Measurements from ENCODE around the gene KLK13.

The KLK13 gene

GRCh38 chr19:51081476-51081875 lies 16.6 kb upstream of the KLK13 start:
- H3K27me3 ChIP-seq (replicated peaks; ENCODE audit: control insufficient read depth, insufficient read depth, low read length, poor library complexity, severe bottlenecking) = no peaks in the 10 kb centered on the region
- no peak for DNase-seq
- H3K9me3 ChIP-seq (ENCODE audit: control insufficient read depth, low read length) = no peaks in the 10 kb centered on the region
- no peaks in the 10 kb centered on the region for H3K4me1 ChIP-seq (ENCODE audit: control insufficient read depth, insufficient read depth, low read length, poor library complexity, severe bottlenecking)
- H3K27ac ChIP-seq (ENCODE audit: insufficient read depth, low read length, poor library complexity, severe bottlenecking) = no peak overlapping the region
- H3K4me3 ChIP-seq (ENCODE audit: insufficient read depth, low read depth, low read length, poor library complexity, severe bottlenecking) = no peak overlapping the region
- no peaks in the 10 kb centered on the region for H3K36me3 ChIP-seq (ENCODE audit: control insufficient read depth, insufficient read depth, low read length)

GRCh38 chr19:51079481-51080110 lies 14.7 kb upstream of the KLK13 start:
- Histone ChIP-seq H3K27ac (ENCODE audit: insufficient read depth, low read length, poor library complexity, severe bottlenecking) (no peak overlapping the region), H3K27me3 (replicated peaks; ENCODE audit: control insufficient read depth, insufficient read depth, low read length, poor library complexity, severe bottlenecking) (no peaks in the 10 kb centered on the region)
- no peak for DNase-seq

GRCh38 chr19:51078731-51079130 lies 13.8 kb upstream of the KLK13 start:
- no peak overlapping the region for H3K27ac ChIP-seq (ENCODE audit: insufficient read depth, low read length, poor library complexity, severe bottlenecking)
- H3K9me3 ChIP-seq (ENCODE audit: control insufficient read depth, low read length) = no peaks in the 10 kb centered on the region
- no peaks in the 10 kb centered on the region for H3K4me1 ChIP-seq (ENCODE audit: control insufficient read depth, insufficient read depth, low read length, poor library complexity, severe bottlenecking)
- no peaks in the 10 kb centered on the region for H3K27me3 ChIP-seq (replicated peaks; ENCODE audit: control insufficient read depth, insufficient read depth, low read length, poor library complexity, severe bottlenecking)
- DNase-seq = no peak
- H3K4me3 ChIP-seq (ENCODE audit: insufficient read depth, low read depth, low read length, poor library complexity, severe bottlenecking) = no peak overlapping the region
- no peaks in the 10 kb centered on the region for H3K36me3 ChIP-seq (ENCODE audit: control insufficient read depth, insufficient read depth, low read length)

More at GRCh38 chr19:51079481-51080110, 14.7 kb upstream of the KLK13 start:
- Histone ChIP-seq H3K4me1 (ENCODE audit: control insufficient read depth, insufficient read depth, low read length, poor library complexity, severe bottlenecking) (no peaks in the 10 kb centered on the region), H3K9me3 (ENCODE audit: control insufficient read depth, low read length) (no peaks in the 10 kb centered on the region), H3K4me3 (ENCODE audit: insufficient read depth, low read depth, low read length, poor library complexity, severe bottlenecking) (no peak overlapping the region), H3K36me3 (ENCODE audit: control insufficient read depth, insufficient read depth, low read length) (no peaks in the 10 kb centered on the region)

- DNase-seq = no peak
- Histone ChIP-seq H3K9me3 (ENCODE audit: control insufficient read depth, low read length) (no peaks in the 10 kb centered on the region), H3K4me1 (ENCODE audit: control insufficient read depth, insufficient read depth, low read length, poor library complexity, severe bottlenecking) (no peaks in the 10 kb centered on the region), H3K36me3 (ENCODE audit: control insufficient read depth, insufficient read depth, low read length) (no peaks in the 10 kb centered on the region), H3K4me3 (ENCODE audit: insufficient read depth, low read depth, low read length, poor library complexity, severe bottlenecking) (no peak overlapping the region), H3K27me3 (replicated peaks; ENCODE audit: control insufficient read depth, insufficient read depth, low read length, poor library complexity, severe bottlenecking) (no peaks in the 10 kb centered on the region), H3K27ac (ENCODE audit: insufficient read depth, low read length, poor library complexity, severe bottlenecking) (no peak overlapping the region)
Observed at GRCh38 chr19:51078104-51078503, 13.2 kb upstream of the KLK13 start.

GRCh38 chr19:51076631-51077213 lies 11.8 kb upstream of the KLK13 start:
- H3K27ac ChIP-seq (ENCODE audit: insufficient read depth, low read length, poor library complexity, severe bottlenecking) = no peak overlapping the region
- H3K4me1 ChIP-seq (ENCODE audit: control insufficient read depth, insufficient read depth, low read length, poor library complexity, severe bottlenecking) = no peaks in the 10 kb centered on the region
- no peaks in the 10 kb centered on the region for H3K27me3 ChIP-seq (replicated peaks; ENCODE audit: control insufficient read depth, insufficient read depth, low read length, poor library complexity, severe bottlenecking)
- H3K9me3 ChIP-seq (ENCODE audit: control insufficient read depth, low read length) = no peaks in the 10 kb centered on the region
- H3K36me3 ChIP-seq (ENCODE audit: control insufficient read depth, insufficient read depth, low read length) = no peaks in the 10 kb centered on the region
- no peak overlapping the region for H3K4me3 ChIP-seq (ENCODE audit: insufficient read depth, low read depth, low read length, poor library complexity, severe bottlenecking)
- DNase-seq = no peak

GRCh38 chr19:51075998-51076397 lies 11.1 kb upstream of the KLK13 start:
- Histone ChIP-seq H3K4me3 (ENCODE audit: insufficient read depth, low read depth, low read length, poor library complexity, severe bottlenecking) (no peak overlapping the region), H3K27ac (ENCODE audit: insufficient read depth, low read length, poor library complexity, severe bottlenecking) (no peak overlapping the region), H3K9me3 (ENCODE audit: control insufficient read depth, low read length) (no peaks in the 10 kb centered on the region), H3K4me1 (ENCODE audit: control insufficient read depth, insufficient read depth, low read length, poor library complexity, severe bottlenecking) (no peaks in the 10 kb centered on the region), H3K36me3 (ENCODE audit: control insufficient read depth, insufficient read depth, low read length) (no peaks in the 10 kb centered on the region), H3K27me3 (replicated peaks; ENCODE audit: control insufficient read depth, insufficient read depth, low read length, poor library complexity, severe bottlenecking) (no peaks in the 10 kb centered on the region)
- no peak for DNase-seq

GRCh38 chr19:51071095-51071405 lies 6.2 kb upstream of the KLK13 start:
- Histone ChIP-seq H3K9me3 (ENCODE audit: control insufficient read depth, low read length) (no peaks in the 10 kb centered on the region), H3K4me1 (ENCODE audit: control insufficient read depth, insufficient read depth, low read length, poor library complexity, severe bottlenecking) (no peaks in the 10 kb centered on the region), H3K27me3 (replicated peaks; ENCODE audit: control insufficient read depth, insufficient read depth, low read length, poor library complexity, severe bottlenecking) (no peaks in the 10 kb centered on the region), H3K36me3 (ENCODE audit: control insufficient read depth, insufficient read depth, low read length) (no peaks in the 10 kb centered on the region), H3K4me3 (ENCODE audit: insufficient read depth, low read depth, low read length, poor library complexity, severe bottlenecking) (no peak overlapping the region), H3K27ac (ENCODE audit: insufficient read depth, low read length, poor library complexity, severe bottlenecking) (no peak overlapping the region)
- DNase-seq = no peak

- no peaks in the 10 kb centered on the region for H3K27me3 ChIP-seq (replicated peaks; ENCODE audit: control insufficient read depth, insufficient read depth, low read length, poor library complexity, severe bottlenecking)
- DNase-seq = no peak
- no peak overlapping the region for H3K27ac ChIP-seq (ENCODE audit: insufficient read depth, low read length, poor library complexity, severe bottlenecking)
- no peak overlapping the region for H3K4me3 ChIP-seq (ENCODE audit: insufficient read depth, low read depth, low read length, poor library complexity, severe bottlenecking)
- H3K4me1 ChIP-seq (ENCODE audit: control insufficient read depth, insufficient read depth, low read length, poor library complexity, severe bottlenecking) = no peaks in the 10 kb centered on the region
- H3K36me3 ChIP-seq (ENCODE audit: control insufficient read depth, insufficient read depth, low read length) = no peaks in the 10 kb centered on the region
- H3K9me3 ChIP-seq (ENCODE audit: control insufficient read depth, low read length) = no peaks in the 10 kb centered on the region
Observed at GRCh38 chr19:51070334-51071094, 5.6 kb upstream of the KLK13 start.

GRCh38 chr19:51066393-51067186 lies 1.7 kb upstream of the KLK13 start:
- no peak for DNase-seq
- no peaks in the 10 kb centered on the region for H3K9me3 ChIP-seq (ENCODE audit: control insufficient read depth, low read length)
- no peak overlapping the region for H3K4me3 ChIP-seq (ENCODE audit: insufficient read depth, low read depth, low read length, poor library complexity, severe bottlenecking)
- H3K27ac ChIP-seq (ENCODE audit: insufficient read depth, low read length, poor library complexity, severe bottlenecking) = no peak overlapping the region
- no peaks in the 10 kb centered on the region for H3K36me3 ChIP-seq (ENCODE audit: control insufficient read depth, insufficient read depth, low read length)
- peaks cover 3% of the 10 kb centered on the region for H3K4me1 ChIP-seq (ENCODE audit: control insufficient read depth, insufficient read depth, low read length, poor library complexity, severe bottlenecking)
- peaks cover 18% of the 10 kb centered on the region for H3K27me3 ChIP-seq (replicated peaks; ENCODE audit: control insufficient read depth, insufficient read depth, low read length, poor library complexity, severe bottlenecking)
